ENCODE measurements around the gene GHITM. TPM values are rescaled to one million over a fixed set of nuclear protein-coding genes. Genes with fewer than 3 reads are reported as not detected.

GHITM gene
- total RNA-seq, 1 donor from 2014 or later: 113 TPM

DNA sequence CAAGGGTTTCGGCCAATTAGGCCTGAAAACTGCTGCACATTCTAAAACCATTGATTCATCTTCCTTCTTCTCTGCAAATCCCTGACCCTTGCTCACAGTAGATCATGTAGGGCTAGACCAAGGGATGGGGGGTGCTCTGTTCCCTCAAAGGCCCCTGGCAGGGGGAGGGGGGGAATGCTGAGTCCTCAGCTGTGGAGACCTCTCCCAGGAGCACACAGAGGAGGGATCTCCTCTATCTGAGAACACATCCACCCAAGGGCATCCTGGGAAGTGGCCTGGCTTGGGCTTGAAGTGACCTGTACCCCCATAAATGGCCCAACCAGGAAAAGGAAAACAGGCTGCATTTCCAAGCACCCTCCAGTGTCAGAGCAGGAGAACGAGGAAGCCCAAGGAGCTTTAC is 54.0 kb downstream of the GHITM start:
- ATAC-seq (ENCODE audit: low read depth) (no peak), DNase-seq (no peak)
- intact Hi-C loops (cut with micrococcal nuclease): no loop called here
- ChIA-PET CTCF (interaction anchor here (1.4 kb wide), 1 partner anchor 46 kb away, joined by 10 read pairs; no protein-coding TSS in a partner anchor), POLR2A (no interaction called here)
- H3K27me3 Mint-ChIP-seq: peaks cover 44% of the 10 kb centered on the region
- TF ChIP-seq CTCF (IDR thresholded peaks at IDR 0.05): no peak
- no peak overlapping the region for H3K4me3 Mint-ChIP-seq
- H3K27ac Mint-ChIP-seq: no peak overlapping the region
- H3K9me3 Mint-ChIP-seq: no peaks in the 10 kb centered on the region
- H3K4me1 Mint-ChIP-seq: peaks cover 7% of the 10 kb centered on the region
- H3K36me3 Mint-ChIP-seq (ENCODE audit: low read depth): no peaks in the 10 kb centered on the region

DNA sequence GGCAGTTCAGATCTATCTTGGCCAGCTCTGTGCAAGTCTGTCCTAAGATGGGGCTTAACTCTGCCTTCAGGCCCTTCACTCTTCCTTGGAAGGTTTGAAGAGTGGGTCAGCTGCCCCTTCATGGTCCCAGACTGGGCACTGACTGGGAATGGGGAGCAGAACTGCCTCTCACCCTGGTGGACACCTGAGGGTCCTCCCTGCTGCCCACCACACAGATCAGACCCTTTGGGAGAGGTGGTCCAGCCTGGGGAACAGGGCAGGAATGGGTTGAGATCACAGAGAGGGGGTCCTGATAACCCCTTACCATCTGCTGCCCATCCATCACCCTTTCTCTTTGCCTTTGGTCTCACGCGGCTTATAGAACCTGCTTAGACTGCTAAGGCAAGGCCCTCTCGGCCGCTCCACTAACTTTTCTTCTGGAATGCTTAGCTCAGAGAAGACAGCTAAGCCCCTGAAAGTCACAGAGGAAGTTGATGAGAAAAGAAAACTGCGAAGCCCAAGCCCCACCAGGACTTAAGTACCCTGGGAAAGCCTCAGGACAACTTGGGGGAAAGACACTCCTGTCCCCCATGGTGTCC is 54.6 kb downstream of the GHITM start:
- H3K9me3 Mint-ChIP-seq: no peaks in the 10 kb centered on the region
- POLR2A ChIA-PET: no interaction called here
- ATAC-seq (ENCODE audit: low read depth) (no peak), DNase-seq (no peak)
- CTCF ChIA-PET: interaction anchor here (1.0 to 1.4 kb wide), 2 partner anchors 45 to 46 kb away, joined by 3 to 10 read pairs; no protein-coding TSS in a partner anchor
- H3K4me3 Mint-ChIP-seq: peak overlapping the region; percentile 60
- intact Hi-C loops (cut with micrococcal nuclease): loop anchor here (2.0 kb wide), 1 partner anchor 15 kb away; no protein-coding TSS in a partner anchor
- no peaks in the 10 kb centered on the region for H3K36me3 Mint-ChIP-seq (ENCODE audit: low read depth)
- TF ChIP-seq CTCF (IDR thresholded peaks at IDR 0.05): no peak
- H3K27me3 Mint-ChIP-seq: peaks cover 45% of the 10 kb centered on the region
- H3K27ac Mint-ChIP-seq: no peak overlapping the region
- peaks cover 7% of the 10 kb centered on the region for H3K4me1 Mint-ChIP-seq

GRCh38 chr10:84194424-84195043 is 55.2 kb downstream of the GHITM start, which contains the start of gene CDHR1:
TSS of gene CDHR1 (plus strand) at chr10:84194537. CDS start at chr10:84194761, 224 bp downstream.
- intact Hi-C loops (cut with micrococcal nuclease): loop anchor here (2.0 kb wide), 1 partner anchor 16 kb away; no protein-coding TSS in a partner anchor
- TF ChIP-seq CTCF (IDR thresholded peaks at IDR 0.05): no peak
- CTCF ChIA-PET: interaction anchor here (1.0 to 1.4 kb wide), 2 partner anchors 45 to 47 kb away, joined by 3 to 10 read pairs; no protein-coding TSS in a partner anchor
- Mint-ChIP-seq H3K9me3 (no peaks in the 10 kb centered on the region), H3K4me1 (peaks cover 7% of the 10 kb centered on the region), H3K27me3 (peaks cover 39% of the 10 kb centered on the region), H3K4me3 (peak within 1 kb of the TSS; percentile 60), H3K36me3 (ENCODE audit: low read depth) (no peaks in the 10 kb centered on the region), H3K27ac (no peak within 1 kb of the TSS)
- DNase-seq: peak; percentile 34
- ATAC-seq (ENCODE audit: low read depth): peak; percentile 80
- POLR2A ChIA-PET: interaction anchor here (0.8 to 1.3 kb wide), 2 partner anchors 28 to 55 kb away, joined by 3 to 4 read pairs; partner anchors contain the start of gene GHITM

DNA sequence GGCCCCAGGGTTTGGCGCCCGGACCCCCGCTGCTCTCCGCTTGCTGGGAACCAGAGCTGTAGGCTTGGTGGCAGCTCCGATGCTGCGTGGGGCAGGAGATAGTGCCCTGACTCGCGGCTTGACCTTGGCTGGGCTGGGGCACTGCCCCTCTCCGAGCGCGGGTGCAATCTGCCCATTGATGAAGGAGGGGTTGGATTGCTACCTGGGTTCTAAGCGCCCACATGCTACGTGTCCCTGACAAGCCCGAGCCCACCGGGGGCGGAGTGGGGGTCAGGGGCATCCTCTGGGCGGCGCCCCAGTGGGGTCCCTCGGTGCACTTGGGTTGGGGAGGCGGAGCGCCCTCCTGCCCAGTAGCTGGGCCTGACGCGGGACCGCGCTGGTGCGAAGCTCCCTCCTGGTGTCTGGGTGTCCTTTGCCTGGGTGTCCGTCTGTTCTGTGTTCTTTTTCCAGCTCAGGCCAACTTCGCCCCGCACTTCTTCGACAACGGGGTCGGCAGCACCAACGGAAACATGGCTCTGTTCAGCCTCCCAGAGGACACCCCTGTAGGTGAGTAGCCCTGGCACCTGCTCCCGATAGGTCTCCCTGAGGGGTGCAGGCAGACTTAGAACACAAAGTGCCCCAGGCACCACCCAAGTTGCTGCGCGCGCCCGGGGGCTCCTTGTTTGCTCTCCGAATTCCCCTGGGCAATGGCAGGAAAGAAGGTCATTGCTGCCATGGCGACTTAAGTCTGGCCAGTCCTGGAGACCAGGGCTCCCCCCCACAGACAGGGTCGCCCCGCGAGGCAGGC is 55.9 kb downstream of the GHITM start:
- no peak for TF ChIP-seq CTCF (IDR thresholded peaks at IDR 0.05)
- Mint-ChIP-seq H3K27ac (no peak overlapping the region), H3K36me3 (ENCODE audit: low read depth) (no peaks in the 10 kb centered on the region), H3K4me3 (peak overlapping the region; percentile 60), H3K4me1 (peaks cover 7% of the 10 kb centered on the region), H3K27me3 (peaks cover 39% of the 10 kb centered on the region), H3K9me3 (no peaks in the 10 kb centered on the region)
- POLR2A ChIA-PET: interaction anchor here (0.8 to 1.3 kb wide), 2 partner anchors 28 to 56 kb away, joined by 3 to 4 read pairs; partner anchors contain the start of gene GHITM
- intact Hi-C loops (cut with micrococcal nuclease): loop anchor here (2.0 kb wide), 1 partner anchor 16 kb away; no protein-coding TSS in a partner anchor
- no peak for DNase-seq
- no peak for ATAC-seq (ENCODE audit: low read depth)
- CTCF ChIA-PET: interaction anchor here (3.6 kb wide), 1 partner anchor 48 kb away, joined by 15 read pairs; no protein-coding TSS in a partner anchor
